GM06990 (cell line): ENCODE results near the gene HEXB.
A peak's percentile ranks its signal among the peaks of the same experiment; 100 is the strongest.

ENCODE experiments used
- DNase-seq: peaks from one replicate; pipeline ENCODE4 v3.0.0-alpha.2; 2011; ENCODE audit not compliant: insufficient read length; ENCODE audit errors: extremely low read depth
- H3K27me3 ChIP-seq: replicated peaks from 2 replicates; pipeline ENCODE4 v1.6.0; 2011; ENCODE audit warnings: low read length; ENCODE audit not compliant: control insufficient read depth, insufficient read depth
- H3K36me3 ChIP-seq: 2 replicates; pipeline ENCODE4 v1.5.1; 2011; ENCODE audit warnings: low read length; ENCODE audit not compliant: control insufficient read depth, insufficient read depth
- H3K4me3 ChIP-seq: replicated peaks from 2 replicates; pipeline ENCODE4 v1.5.1; 2011; ENCODE audit warnings: low read depth, mild to moderate bottlenecking, control low read depth, low read length
- CTCF ChIP-seq: IDR thresholded peaks from 2 replicates; pipeline ENCODE4 v1.5.1; 2011; ENCODE audit warnings: low read length, control low read depth, mild to moderate bottlenecking, inconsistent platforms; ENCODE audit not compliant: insufficient read depth, poor library complexity, severe bottlenecking

HEXB gene

GRCh38 chr5:74685979-74686631 lies 1.1 kb downstream of the HEXB start:
- DNase-seq, result peak; percentile 25
- Histone ChIP-seq H3K27me3 (no peaks in the 10 kb centered on the region), H3K36me3 (no peaks in the 10 kb centered on the region), H3K4me3 (peak overlapping the region; percentile 81)
- TF ChIP-seq CTCF, result no peak

GRCh38 chr5:74686962-74687751 lies 2.1 kb downstream of the HEXB start:
- no peak overlapping the region for H3K4me3 ChIP-seq
- no peaks in the 10 kb centered on the region for H3K36me3 ChIP-seq
- DNase-seq, result no peak
- H3K27me3 ChIP-seq, result no peaks in the 10 kb centered on the region
- TF ChIP-seq CTCF, result no peak

- Histone ChIP-seq H3K27me3 (no peaks in the 10 kb centered on the region), H3K4me3 (no peak overlapping the region), H3K36me3 (peaks cover 2% of the 10 kb centered on the region; the same call in 1 of the 2 replicates)
- no peak for DNase-seq
- TF ChIP-seq CTCF, result no peak
Observed at GRCh38 chr5:74693191-74693590, 8.2 kb downstream of the HEXB start.

GRCh38 chr5:74717596-74717995 lies 32.6 kb downstream of the HEXB start:
- no peak overlapping the region for H3K4me3 ChIP-seq
- peaks cover 3% of the 10 kb centered on the region for H3K36me3 ChIP-seq
- no peak for TF ChIP-seq CTCF
- DNase-seq, result no peak
- H3K27me3 ChIP-seq, result no peaks in the 10 kb centered on the region

GRCh38 chr5:74722271-74722670 lies 37.2 kb downstream of the HEXB start:
- TF ChIP-seq CTCF, result no peak
- Histone ChIP-seq H3K36me3 (peaks cover 3% of the 10 kb centered on the region), H3K27me3 (no peaks in the 10 kb centered on the region), H3K4me3 (no peak overlapping the region)
- DNase-seq, result no peak
